Hematopoietic multipotent progenitor cell treated with erythropoietin and hydrocortisone succinate and interleukin-3 and kit ligand, for 15 days (in vitro differentiated cells): ENCODE results near the gene MMS19.

Source experiments
- DNase-seq: peaks from one replicate; pipeline ENCODE4 v3.0.0-alpha.2; 2015; ENCODE audit warnings: low spot score

The MMS19 gene

DNA sequence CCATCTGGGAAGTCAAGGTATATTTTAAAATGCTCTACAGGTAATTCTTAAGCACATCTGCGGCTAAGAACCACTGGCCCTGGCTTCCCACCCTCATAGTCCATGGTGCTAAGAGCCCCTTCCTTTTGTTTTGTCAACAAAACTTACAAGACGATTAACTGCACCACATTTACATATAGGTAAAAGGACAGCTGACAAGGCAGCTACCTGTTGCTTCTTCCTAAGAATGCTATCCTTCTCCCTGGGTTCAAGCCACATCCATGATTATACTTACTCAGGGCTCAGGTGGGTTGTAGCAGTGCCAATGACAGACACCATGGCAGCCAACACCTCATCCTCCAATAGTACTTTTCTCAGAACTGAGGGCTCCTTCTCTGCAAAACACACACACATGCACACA is 35.9 kb downstream of the MMS19 start:
- DNase-seq = no peak

GRCh38 chr10:97459933-97460332 is 38.3 kb downstream of the MMS19 start:
- no peak for DNase-seq

GRCh38 chr10:97459111-97459510 is 39.1 kb downstream of the MMS19 start:
- no peak for DNase-seq

- DNase-seq = no peak
Measured at GRCh38 chr10:97456686-97457065, 41.5 kb downstream of the MMS19 start.

GRCh38 chr10:97456034-97456685 is 42.1 kb downstream of the MMS19 start:
- no peak for DNase-seq

DNA sequence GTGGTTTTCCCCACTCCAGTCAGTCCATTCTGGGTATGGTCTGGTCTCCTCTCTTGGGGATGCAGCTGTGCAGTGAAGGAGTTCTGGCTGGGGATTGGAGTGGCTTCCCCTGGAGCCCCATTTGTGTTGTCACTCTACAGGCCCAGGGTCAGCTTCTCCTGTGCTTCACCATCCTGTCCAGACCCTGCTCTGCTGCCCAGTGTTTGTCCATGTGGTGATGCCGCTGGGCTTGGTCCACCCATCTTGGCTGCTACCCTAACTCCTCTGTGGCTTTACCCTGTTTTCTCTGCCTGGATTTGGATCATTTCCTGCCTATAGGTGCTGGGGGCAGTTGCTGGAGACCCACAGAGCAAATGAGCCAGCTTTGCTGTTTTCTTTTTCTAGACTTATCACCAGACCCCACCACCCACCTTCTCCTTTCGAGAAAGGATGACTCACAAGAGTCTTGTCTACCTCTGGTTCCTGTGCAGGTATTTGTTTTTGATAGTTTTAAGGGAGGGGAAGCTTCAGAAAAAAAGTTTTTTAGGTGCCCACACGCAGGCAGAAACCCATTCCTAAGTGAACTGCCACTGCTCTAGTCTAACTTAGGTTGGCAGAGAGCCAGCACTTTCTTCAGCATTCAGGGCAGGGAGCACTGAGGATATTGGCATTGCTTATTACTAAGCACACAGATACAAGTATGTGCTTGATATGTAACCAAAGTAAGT is 43.7 kb downstream of the MMS19 start:
- peak; percentile 44 for DNase-seq

DNA sequence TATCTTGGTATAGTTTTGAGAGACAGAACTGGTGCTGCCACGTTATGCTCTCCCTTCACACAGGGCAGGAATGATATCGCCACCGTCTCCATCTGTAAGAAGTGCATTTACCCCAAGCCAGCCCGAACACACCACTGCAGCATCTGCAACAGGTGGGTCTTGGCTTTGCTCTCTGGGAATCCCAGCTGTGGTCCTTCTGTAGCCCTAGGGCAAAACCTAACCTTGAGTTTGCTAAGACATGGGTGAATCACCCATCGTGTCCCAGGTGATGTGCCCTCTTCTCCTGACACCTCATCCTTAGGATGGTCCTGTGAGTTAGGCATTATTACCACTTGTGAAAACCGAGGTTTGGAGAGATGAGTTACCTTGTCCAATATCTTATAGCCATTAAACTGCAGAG is 45.9 kb downstream of the MMS19 start:
- no peak for DNase-seq

DNA sequence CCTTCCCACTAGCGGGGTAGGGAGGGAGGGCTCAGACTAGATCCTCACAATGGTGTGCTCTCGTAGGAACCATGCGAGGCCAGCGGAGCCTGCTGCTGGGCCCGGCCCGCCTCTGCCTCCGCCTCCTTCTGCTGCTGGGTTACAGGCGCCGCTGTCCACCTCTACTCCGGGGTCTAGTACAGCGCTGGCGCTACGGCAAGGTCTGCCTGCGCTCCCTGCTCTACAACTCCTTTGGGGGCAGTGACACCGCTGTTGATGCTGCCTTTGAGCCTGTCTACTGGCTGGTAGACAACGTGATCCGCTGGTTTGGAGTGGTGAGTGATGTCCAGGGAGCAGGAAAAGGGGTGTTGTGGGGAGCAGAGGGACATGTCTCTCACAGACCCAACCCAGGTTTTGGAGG is 46.6 kb downstream of the MMS19 start:
- no peak for DNase-seq

GRCh38 chr10:97450828-97451227 is 47.4 kb downstream of the MMS19 start:
- DNase-seq = no peak

DNA sequence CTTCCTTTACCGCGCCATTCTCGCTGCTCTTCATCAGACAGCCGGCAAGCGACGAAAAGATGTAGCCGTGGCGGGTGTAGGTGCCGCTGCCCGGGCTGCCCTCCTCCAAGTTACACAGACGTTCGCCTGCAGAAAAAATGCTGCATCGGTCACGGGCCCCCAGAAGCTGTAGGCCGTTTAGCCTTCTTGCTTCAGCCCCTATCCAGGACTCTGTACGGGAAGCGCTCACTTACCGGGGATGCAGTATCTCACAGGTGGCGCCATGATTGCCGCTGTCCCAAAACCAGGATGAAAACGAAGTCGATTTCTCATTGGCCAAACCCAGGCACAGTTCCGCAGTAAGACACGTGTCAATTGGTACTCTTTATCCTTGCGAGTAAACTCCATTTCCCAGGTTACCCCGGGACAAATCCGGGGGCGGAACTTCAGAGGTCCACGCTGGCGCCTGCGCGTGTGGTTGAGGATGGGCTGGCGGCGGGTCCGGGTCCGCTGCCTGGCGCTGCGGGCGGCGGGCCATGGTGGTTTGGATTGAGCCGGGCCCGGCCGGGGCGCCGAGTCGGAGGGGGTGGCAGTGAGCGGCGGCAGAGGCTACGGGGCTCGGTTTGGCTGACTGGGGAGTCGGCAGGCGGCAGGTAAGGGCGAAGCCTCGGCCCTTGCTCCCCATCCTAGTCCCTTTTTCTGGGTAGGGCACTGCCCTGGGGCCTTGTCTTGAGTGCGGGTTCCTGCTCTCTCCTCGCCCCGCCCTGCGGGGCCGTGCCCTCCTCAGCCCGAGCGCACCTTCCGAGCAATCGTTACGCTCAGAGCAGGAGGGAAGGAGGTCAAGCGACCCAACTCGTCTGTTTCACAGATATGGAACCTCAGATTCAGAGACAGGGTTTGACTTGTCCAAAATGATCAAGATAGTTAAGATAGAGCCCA is 52.2 kb downstream of the MMS19 start, which contains the start of the genes EXOSC1 and ZDHHC16:
EXOSC1 (minus strand) TSS at position 285 of the 918 bp plus-strand sequence; CDS start at position 264, 21 bp downstream.
ZDHHC16 (plus strand) TSS at position 454 of the 918 bp plus-strand sequence. CDS start 5,501 bp downstream, outside the sequence.
- peak; percentile 90 for DNase-seq

DNA sequence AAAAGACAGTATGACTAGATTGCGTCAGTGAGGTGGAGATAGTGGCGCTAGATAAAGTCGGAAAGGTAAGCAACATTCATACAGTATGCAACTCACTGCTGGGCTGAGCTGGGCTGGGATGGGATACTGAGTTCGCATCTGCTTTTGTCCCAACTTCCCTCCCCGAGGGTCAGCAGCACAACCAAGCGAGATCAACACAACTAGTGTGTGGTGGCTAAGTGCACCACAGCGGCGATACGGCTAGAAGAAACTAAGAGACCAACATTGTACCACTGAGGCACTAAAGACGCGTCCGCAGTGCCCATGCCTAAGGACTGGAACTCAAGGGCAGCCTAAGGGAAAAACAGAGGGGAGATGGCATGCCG is 52.9 kb downstream of the MMS19 start:
- DNase-seq = no peak

DNA sequence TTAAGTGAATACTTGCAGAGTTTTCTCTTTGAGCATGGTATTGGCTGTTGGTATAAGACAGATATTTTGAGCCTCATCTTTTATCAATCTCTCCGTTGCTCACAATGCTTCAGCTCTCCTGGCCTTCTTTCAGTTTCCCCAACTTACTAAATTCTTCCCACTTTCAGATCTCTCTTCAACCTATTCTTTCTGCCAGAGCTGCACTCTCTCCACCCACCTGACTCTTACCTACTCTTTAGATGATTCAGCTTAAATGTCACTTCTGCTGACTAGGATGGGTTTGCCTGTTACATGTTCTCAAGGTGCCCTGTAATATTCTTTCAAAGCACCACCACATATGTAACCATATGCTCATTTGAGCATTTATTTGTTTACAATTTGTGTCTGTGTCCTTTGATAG is 54.0 kb downstream of the MMS19 start:
- DNase-seq = no peak

- DNase-seq = no peak
Measured at GRCh38 chr10:97442277-97442676, 55.9 kb downstream of the MMS19 start.

DNA sequence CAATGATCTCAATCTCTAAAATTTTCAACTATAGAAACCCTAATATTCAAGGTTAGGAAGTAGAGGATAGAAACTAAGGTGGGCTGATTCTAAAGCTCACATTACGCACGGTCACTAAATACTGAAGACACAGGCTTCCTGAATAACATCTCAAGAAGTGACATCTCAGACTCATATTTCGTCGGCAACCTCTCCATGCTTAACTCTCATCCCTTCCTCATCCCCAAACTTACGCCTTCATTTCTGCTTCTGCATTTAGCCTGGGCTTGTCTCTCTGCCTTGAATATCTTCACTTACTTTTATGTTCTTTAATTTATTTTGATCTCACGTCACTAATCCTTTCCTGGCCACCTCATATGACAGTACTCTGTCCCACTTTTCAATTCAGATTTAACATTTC is 63.0 kb downstream of the MMS19 start:
- DNase-seq = no peak

DNA sequence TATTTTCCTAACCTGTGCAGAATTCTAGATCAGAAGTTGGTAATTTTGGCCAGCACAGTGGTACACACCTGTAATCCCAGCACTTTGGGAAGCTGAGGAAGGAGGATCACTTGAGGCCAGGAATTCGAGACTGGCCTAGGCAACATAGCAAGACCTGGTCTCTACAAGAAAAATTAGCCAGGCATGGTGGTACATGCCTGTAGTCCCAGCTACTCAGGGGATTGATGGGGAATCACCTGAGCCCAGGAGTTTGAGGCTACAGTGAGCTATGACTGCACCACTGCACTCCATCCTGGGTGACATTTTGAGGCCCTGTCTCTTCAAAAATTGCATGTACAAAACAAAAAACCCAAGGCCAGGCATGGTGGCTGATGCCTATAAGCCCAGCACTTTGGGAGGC is 63.7 kb downstream of the MMS19 start:
- DNase-seq = no peak

DNA sequence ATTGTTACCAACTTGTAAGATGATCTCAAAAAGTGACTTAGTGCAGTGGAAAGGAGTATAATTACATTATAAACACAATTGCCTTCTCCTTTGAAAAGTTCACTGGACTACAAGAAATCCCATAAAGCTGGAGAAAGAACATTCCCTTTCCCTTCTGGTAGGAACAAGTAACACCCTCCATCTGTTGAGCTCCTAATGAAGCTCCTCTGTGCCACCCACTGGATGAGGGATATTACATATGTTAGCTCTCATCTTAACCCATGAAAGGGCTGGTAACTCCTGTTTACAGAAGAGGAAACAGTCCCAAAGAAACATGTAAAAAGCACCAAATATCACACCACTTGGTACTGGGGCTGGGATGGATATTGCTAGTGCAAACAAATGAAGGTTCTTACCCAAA is 64.2 kb downstream of the MMS19 start:
- DNase-seq = no peak

GRCh38 chr10:97428572-97428981 is 69.6 kb downstream of the MMS19 start:
- DNase-seq = no peak

GRCh38 chr10:97427571-97428179 is 70.5 kb downstream of the MMS19 start:
- DNase-seq = no peak

- no peak for DNase-seq
Measured at GRCh38 chr10:97426776-97427570, 71.2 kb downstream of the MMS19 start.

GRCh38 chr10:97425964-97426775 is 72.1 kb downstream of the MMS19 start, which contains the start of gene PGAM1:
Gene PGAM1, plus strand, starts transcription at chr10:97426191. Its CDS starts 117 bp downstream, at chr10:97426308.
- DNase-seq = peak; percentile 94
